Tibial artery (tissue), 4 donors: ENCODE results near the gene HRH3.

Source experiments
- DNase-seq, 2 donors: peaks; one replicate each; pipeline ENCODE4 v3.0.0-alpha.2; 2019
- H3K27ac ChIP-seq, 2 donors: fragments of 200-600 bp; sonication (generic) in 1 of 2; 1 replicate in 1 of 2; 2 replicates in 1 of 2; pipeline ENCODE4 v1.5.1; 2018 to 2019; ENCODE audit warnings: mild to moderate bottlenecking in 1 of 2
- H3K27me3 ChIP-seq, 2 donors: fragments of 200-600 bp; sonication (generic) in 1 of 2; one replicate each; pipeline versions ENCODE4 v1.5.1 to v1.6.0; 2016 to 2019
- H3K36me3 ChIP-seq, 3 donors: fragments of 200-600 bp; sonication (generic) in 2 of 3; one replicate each; pipeline ENCODE4 v1.5.1; 2016 to 2019; ENCODE audit warnings: mild to moderate bottlenecking in 2 of 3
- H3K4me1 ChIP-seq, 4 donors: fragments of 200-600 bp; sonication (generic) in 2 of 4; 1 replicate in 3 of 4; 2 replicates in 1 of 4; pipeline ENCODE4 v1.5.1; 2016 to 2019
- H3K4me3 ChIP-seq, 2 donors: fragments of 200-600 bp; sonication (generic) in 1 of 2; 1 replicate in 1 of 2; 2 replicates in 1 of 2; pipeline ENCODE4 v1.5.1; 2018 to 2019; ENCODE audit warnings: mild to moderate bottlenecking in 2 of 2
- H3K9me3 ChIP-seq, 3 donors: fragments of 200-600 bp; sonication (generic) in 1 of 3; one replicate each; pipeline ENCODE4 v1.5.1; 2016 to 2019
- CTCF ChIP-seq, 2 experiments: fragments of 200-600 bp in 1 of 2; fragments of 450-650 bp in 1 of 2; IDR thresholded peaks; one replicate each; pipeline ENCODE4 v1.5.1; 2017 to 2019; ENCODE audit warnings: antibody characterized with exemption in 2 of 2, mild to moderate bottlenecking in 1 of 2, moderate library complexity in 1 of 2
- intact Hi-C: fragments of 100-400 bp; cut with DNase I; formaldehyde crosslinking; loops from one replicate; pipeline ENCODE4 v1.15.0; 2023; ENCODE audit warnings: low total_unique reads

HRH3 gene

GRCh38 chr20:62258499-62259293, 38.6 kb upstream of the HRH3 start:
- TF ChIP-seq CTCF (IDR thresholded peaks at IDR 0.05), result no peak
- no peak overlapping the region for H3K4me3 ChIP-seq
- H3K9me3 ChIP-seq, result no peaks in the 10 kb centered on the region
- peak in 1 of 2 donors; percentile 73 for DNase-seq
- intact Hi-C loops, result no loop called here
- H3K27me3 ChIP-seq, result no peaks in the 10 kb centered on the region
- H3K36me3 ChIP-seq, result peaks cover 44 to 66% (median 50%) of the 10 kb centered on the region in 3 donors
- peaks cover 0 to 13% (median 1%) of the 10 kb centered on the region in 4 donors for H3K4me1 ChIP-seq
- H3K27ac ChIP-seq, result no peak overlapping the region

- Histone ChIP-seq H3K4me1 (peaks cover 0 to 13% (median 1%) of the 10 kb centered on the region in 4 donors), H3K4me3 (no peak overlapping the region), H3K27ac (no peak overlapping the region), H3K9me3 (no peaks in the 10 kb centered on the region), H3K36me3 (peaks cover 23 to 45% (median 25%) of the 10 kb centered on the region in 3 donors), H3K27me3 (no peaks in the 10 kb centered on the region)
- no peak for DNase-seq
- no peak for TF ChIP-seq CTCF (IDR thresholded peaks at IDR 0.05)
- intact Hi-C loops, result no loop called here
Measured at GRCh38 chr20:62255976-62256375, 35.9 kb upstream of the HRH3 start.

GRCh38 chr20:62254021-62254724, 34.1 kb upstream of the HRH3 start:
- intact Hi-C loops, result no loop called here
- Histone ChIP-seq H3K4me1 (peaks cover 0 to 12% (median 3%) of the 10 kb centered on the region in 4 donors), H3K9me3 (no peaks in the 10 kb centered on the region), H3K27ac (no peak overlapping the region), H3K36me3 (peaks cover 11 to 27% (median 18%) of the 10 kb centered on the region in 3 donors), H3K4me3 (no peak overlapping the region), H3K27me3 (no peaks in the 10 kb centered on the region)
- DNase-seq, result no peak
- no peak for TF ChIP-seq CTCF (IDR thresholded peaks at IDR 0.05)

- no peak for TF ChIP-seq CTCF (IDR thresholded peaks at IDR 0.05)
- Histone ChIP-seq H3K4me1 (peaks cover 0 to 6% (median 2%) of the 10 kb centered on the region in 4 donors), H3K27me3 (no peaks in the 10 kb centered on the region), H3K4me3 (no peak overlapping the region), H3K27ac (no peak overlapping the region), H3K9me3 (no peaks in the 10 kb centered on the region), H3K36me3 (peaks cover 11 to 22% (median 13%) of the 10 kb centered on the region in 3 donors)
- intact Hi-C loops, result no loop called here
- no peak for DNase-seq
Measured at GRCh38 chr20:62253398-62253797, 33.3 kb upstream of the HRH3 start.

- no peak for TF ChIP-seq CTCF (IDR thresholded peaks at IDR 0.05)
Measured at GRCh38 chr20:62252342-62252966, 32.4 kb upstream of the HRH3 start.

More at GRCh38 chr20:62252342-62252966, 32.4 kb upstream of the HRH3 start:
- Histone ChIP-seq H3K9me3 (no peaks in the 10 kb centered on the region), H3K36me3 (peaks cover 11 to 21% (median 13%) of the 10 kb centered on the region in 3 donors), H3K4me1 (peaks cover 0 to 6% (median 0%) of the 10 kb centered on the region in 4 donors), H3K4me3 (no peak overlapping the region), H3K27me3 (no peaks in the 10 kb centered on the region), H3K27ac (no peak overlapping the region)
- no peak for DNase-seq
- intact Hi-C loops, result no loop called here
